ENCODE measurements around the gene UBFD1. TPM values are rescaled to one million over a fixed set of nuclear protein-coding genes. Genes with fewer than 3 reads are reported as not detected.
A peak's percentile ranks its signal among the peaks of the same experiment; 100 is the strongest.

Gene UBFD1
- total and polyA plus RNA-seq, 12 donors, result 12.4 to 77.3 (median 48.8) TPM

GRCh38 chr16:23575834-23576233 is 18.3 kb downstream of the UBFD1 start:
- H3K9me3 ChIP-seq, result no peaks in the 10 kb centered on the region
- WGBS, 2 donors, result 88 to 89% methylated on average over 3 of the region's 3 CpGs
- peaks cover 0 to 16% (median 10%) of the 10 kb centered on the region in 9 donors for H3K4me1 ChIP-seq
- no peak overlapping the region for H3K27ac ChIP-seq
- ATAC-seq, result no peak
- intact Hi-C loops (cut with DNase I), result no loop called here
- H3K27me3 ChIP-seq, result no peaks in the 10 kb centered on the region
- no peak overlapping the region for H3K4me3 ChIP-seq
- peaks cover 0 to 97% (median 31%) of the 10 kb centered on the region in 9 donors for H3K36me3 ChIP-seq
- no peak for DNase-seq
- TF ChIP-seq CTCF (IDR thresholded peaks at IDR 0.05), result no peak

GRCh38 chr16:23577493-23577892 is 20.0 kb downstream of the UBFD1 start:
- intact Hi-C loops (cut with DNase I), result no loop called here
- whole genome bisulfite sequencing, 2 donors, result 93 to 98% methylated on average over 2 of the region's 2 CpGs
- H3K27ac ChIP-seq, result no peak overlapping the region

GRCh38 chr16:23578101-23578830 is 20.7 kb downstream of the UBFD1 start:
- intact Hi-C loops (cut with DNase I), result no loop called here
- Histone ChIP-seq H3K4me1 (peaks cover 0 to 13% (median 10%) of the 10 kb centered on the region in 9 donors), H3K27ac (peak overlapping the region in 1 of 10 donors; percentile 42), H3K4me3 (no peak overlapping the region), H3K36me3 (peaks cover 0 to 89% (median 42%) of the 10 kb centered on the region in 9 donors), H3K27me3 (no peaks in the 10 kb centered on the region), H3K9me3 (no peaks in the 10 kb centered on the region)
- no peak for DNase-seq
- WGBS, 2 donors, result 52 to 54% methylated on average over 5 of the region's 5 CpGs
- no peak for TF ChIP-seq CTCF (IDR thresholded peaks at IDR 0.05)
- ATAC-seq, result peak in 1 of 8 donors; percentile 28

More at GRCh38 chr16:23577493-23577892, 20.0 kb downstream of the UBFD1 start:
- ATAC-seq, result peak in 1 of 8 donors; percentile 5
- no peak for DNase-seq
- H3K9me3 ChIP-seq, result no peaks in the 10 kb centered on the region
- no peaks in the 10 kb centered on the region for H3K27me3 ChIP-seq
- peaks cover 0 to 13% (median 10%) of the 10 kb centered on the region in 9 donors for H3K4me1 ChIP-seq
- peaks cover 0 to 97% (median 42%) of the 10 kb centered on the region in 9 donors for H3K36me3 ChIP-seq
- TF ChIP-seq CTCF (IDR thresholded peaks at IDR 0.05), result no peak
- no peak overlapping the region for H3K4me3 ChIP-seq

- H3K27me3 ChIP-seq, result no peaks in the 10 kb centered on the region
- ATAC-seq (no peak), DNase-seq (no peak)
- peaks cover 0 to 16% (median 11%) of the 10 kb centered on the region in 9 donors for H3K4me1 ChIP-seq
- H3K27ac ChIP-seq, result no peak overlapping the region
- intact Hi-C loops (cut with DNase I), result no loop called here
- H3K9me3 ChIP-seq, result no peaks in the 10 kb centered on the region
- peaks cover 0 to 84% (median 41%) of the 10 kb centered on the region in 9 donors for H3K36me3 ChIP-seq
- no peak for TF ChIP-seq CTCF (IDR thresholded peaks at IDR 0.05)
- WGBS, 2 donors, result 97% methylated on average over 4 of the region's 4 CpGs
- H3K4me3 ChIP-seq, result no peak overlapping the region
Measured at GRCh38 chr16:23579371-23579770, 21.8 kb downstream of the UBFD1 start.
